ENCODE data around the gene FADD. TPM values are rescaled to one million over a fixed set of nuclear protein-coding genes. Genes with fewer than 3 reads are reported as not detected.

The FADD gene
- total and polyA plus RNA-seq, 4 donors: 13.9 to 30.9 (median 26.1) TPM

GRCh38 chr11:70189622-70190021 lies 13.5 kb upstream of the FADD start:
- no peak overlapping the region for H3K27ac ChIP-seq (ENCODE audit: low read depth in 1 of 2, low read length in 1 of 2)
- H3K9ac ChIP-seq (ENCODE audit: insufficient read depth in 1 of 2, low read length in 2 of 2): no peak overlapping the region
- H3K9me3 ChIP-seq (ENCODE audit: control insufficient read depth in 4 of 4, insufficient read depth in 3 of 4, low read length in 3 of 4): no peaks in the 10 kb centered on the region
- no peaks in the 10 kb centered on the region for H3K4me1 ChIP-seq (ENCODE audit: control insufficient read depth in 5 of 5, insufficient read depth in 5 of 5, low read length in 5 of 5)
- ATAC-seq (ENCODE audit: insufficient read depth, low FRiP score): no peak
- TF ChIP-seq CTCF (IDR thresholded peaks at IDR 0.05; ENCODE audit: control extremely low read depth, extremely low read depth): no peak
- WGBS, 2 donors: 88 to 92% methylated on average over 11 of the region's 11 CpGs
- H3K27me3 ChIP-seq (ENCODE audit: control insufficient read depth in 3 of 3, insufficient read depth in 3 of 3, low read length in 2 of 3): no peaks in the 10 kb centered on the region
- H3K4me3 ChIP-seq: no peak overlapping the region
- no peak for DNase-seq
- H3K36me3 ChIP-seq (ENCODE audit: control insufficient read depth in 4 of 4, insufficient read depth in 4 of 4, low read length in 4 of 4): peaks cover 0 to 4% (median 0%) of the 10 kb centered on the region in 4 donors

- Histone ChIP-seq H3K9me3 (ENCODE audit: control insufficient read depth in 4 of 4, insufficient read depth in 3 of 4, low read length in 3 of 4) (no peaks in the 10 kb centered on the region), H3K9ac (ENCODE audit: insufficient read depth in 1 of 2, low read length in 2 of 2) (peak overlapping the region in 1 of 2 donors; percentile 19), H3K27ac (ENCODE audit: low read depth in 1 of 2, low read length in 1 of 2) (no peak overlapping the region), H3K27me3 (ENCODE audit: control insufficient read depth in 3 of 3, insufficient read depth in 3 of 3, low read length in 2 of 3) (no peaks in the 10 kb centered on the region), H3K4me1 (ENCODE audit: control insufficient read depth in 5 of 5, insufficient read depth in 5 of 5, low read length in 5 of 5) (no peaks in the 10 kb centered on the region), H3K4me3 (no peak overlapping the region), H3K36me3 (ENCODE audit: control insufficient read depth in 4 of 4, insufficient read depth in 4 of 4, low read length in 4 of 4) (peaks cover 0 to 4% (median 0%) of the 10 kb centered on the region in 4 donors)
- no peak for ATAC-seq (ENCODE audit: insufficient read depth, low FRiP score)
- 11 to 12% methylated on average over 22 of the region's 22 CpGs for WGBS, 2 donors
- peak; percentile 65 for TF ChIP-seq CTCF (IDR thresholded peaks at IDR 0.05; ENCODE audit: control extremely low read depth, extremely low read depth)
- DNase-seq: peak; percentile 59 to 77 (median 70)
These were observed 11.5 kb upstream of the FADD start for GRCh38 chr11:70191495-70192140.

GRCh38 chr11:70192666-70193410 lies 10.3 kb upstream of the FADD start:
- ATAC-seq (ENCODE audit: insufficient read depth, low FRiP score) (no peak), DNase-seq (peak; percentile 50 to 54 (median 51))
- Histone ChIP-seq H3K9ac (ENCODE audit: insufficient read depth in 1 of 2, low read length in 2 of 2) (no peak overlapping the region), H3K27ac (ENCODE audit: low read depth in 1 of 2, low read length in 1 of 2) (no peak overlapping the region), H3K4me3 (no peak overlapping the region), H3K9me3 (ENCODE audit: control insufficient read depth in 4 of 4, insufficient read depth in 3 of 4, low read length in 3 of 4) (no peaks in the 10 kb centered on the region), H3K36me3 (ENCODE audit: control insufficient read depth in 4 of 4, insufficient read depth in 4 of 4, low read length in 4 of 4) (peaks cover 0 to 4% (median 0%) of the 10 kb centered on the region in 4 donors), H3K4me1 (ENCODE audit: control insufficient read depth in 5 of 5, insufficient read depth in 5 of 5, low read length in 5 of 5) (no peaks in the 10 kb centered on the region), H3K27me3 (ENCODE audit: control insufficient read depth in 3 of 3, insufficient read depth in 3 of 3, low read length in 2 of 3) (no peaks in the 10 kb centered on the region)
- 75 to 82% methylated on average over 15 of the region's 15 CpGs for WGBS, 2 donors
- no peak for TF ChIP-seq CTCF (IDR thresholded peaks at IDR 0.05; ENCODE audit: control extremely low read depth, extremely low read depth)

Measured in lung (tissue), 12 donors.